GM21528 (cell line): ENCODE results near the gene GNA12.
"Not testable (repeated sequence)": the region's sequence is repeated elsewhere in the genome, so short reads cannot be mapped to it uniquely, and the experiment has no call there.

Experiments
- ATAC-seq: cut with Tn5 transposase; IDR thresholded peaks from one replicate; pipeline ENCODE4 v1.9.1; 2021; ENCODE audit warnings: mild to moderate bottlenecking, moderate library complexity; ENCODE audit not compliant: unreplicated experiment, low FRiP score

GNA12 gene

GRCh38 chr7:2758673-2759616 lies 85.2 kb downstream of the GNA12 start:
- peak; percentile 7 for ATAC-seq

- ATAC-seq = peak; percentile 69
Observed at GRCh38 chr7:2757904-2758672, 86.0 kb downstream of the GNA12 start.

- ATAC-seq = no peak
Observed at GRCh38 chr7:2757361-2757903, 86.7 kb downstream of the GNA12 start.

GRCh38 chr7:2755531-2755930 lies 88.6 kb downstream of the GNA12 start:
- no peak for ATAC-seq

GRCh38 chr7:2754912-2755311 lies 89.2 kb downstream of the GNA12 start:
- no peak for ATAC-seq

- no peak for ATAC-seq
Observed at GRCh38 chr7:2754086-2754485, 90.0 kb downstream of the GNA12 start.

- ATAC-seq = no peak
Observed at GRCh38 chr7:2753148-2753547, 91.0 kb downstream of the GNA12 start.

GRCh38 chr7:2751086-2751485 lies 93.0 kb downstream of the GNA12 start:
- no peak for ATAC-seq

GRCh38 chr7:2750004-2750407 lies 94.1 kb downstream of the GNA12 start:
- no peak for ATAC-seq

GRCh38 chr7:2748684-2749083 lies 95.4 kb downstream of the GNA12 start:
- ATAC-seq = not testable (repeated sequence)

- ATAC-seq = not testable (repeated sequence)
Observed at GRCh38 chr7:2743523-2744185, 100.5 kb downstream of the GNA12 start.

GRCh38 chr7:2738766-2739549 lies 105.2 kb downstream of the GNA12 start:
- ATAC-seq = no peak

GRCh38 chr7:2737771-2738540 lies 106.2 kb downstream of the GNA12 start:
- no peak for ATAC-seq

- not testable (repeated sequence) for ATAC-seq
Observed at GRCh38 chr7:2737005-2737743, 106.9 kb downstream of the GNA12 start.

- ATAC-seq = no peak
Observed at GRCh38 chr7:2736411-2736914, 107.6 kb downstream of the GNA12 start.

GRCh38 chr7:2735744-2736143 lies 108.4 kb downstream of the GNA12 start:
- ATAC-seq = no peak

GRCh38 chr7:2734751-2735571 lies 109.1 kb downstream of the GNA12 start:
- ATAC-seq = no peak
